ENCODE results near the gene MRGPRG.

Gene MRGPRG

GRCh38 chr11:3232956-3233355 is 14.3 kb upstream of the MRGPRG start:
- H3K9me3 ChIP-seq (ENCODE audit: insufficient read depth, low read length) = no peaks in the 10 kb centered on the region
- H2AFZ ChIP-seq (ENCODE audit: low read depth, low read length) = no peak overlapping the region
- no peaks in the 10 kb centered on the region for H4K20me1 ChIP-seq (ENCODE audit: insufficient read depth, low read length)
- H3K27ac ChIP-seq (ENCODE audit: low read length) = no peak overlapping the region
- H3K27me3 ChIP-seq (ENCODE audit: low read depth, low read length) = 0 out of 2 replicates have a peak, but pooled peaks cover 4% of the 10 kb centered on the region
- H3K4me3 ChIP-seq (ENCODE audit: low read length) = no peak overlapping the region
- H3K4me1 ChIP-seq (ENCODE audit: low read length) = no peaks in the 10 kb centered on the region
- no peaks in the 10 kb centered on the region for H3K79me2 ChIP-seq (ENCODE audit: low read length)
- H3K36me3 ChIP-seq (replicated peaks; ENCODE audit: low read depth, low read length) = no peaks in the 10 kb centered on the region
- H3K4me2 ChIP-seq (ENCODE audit: low read length) = no peak overlapping the region
- no peak overlapping the region for H3K9ac ChIP-seq (ENCODE audit: low read length)
- TF ChIP-seq, protein P1, sequence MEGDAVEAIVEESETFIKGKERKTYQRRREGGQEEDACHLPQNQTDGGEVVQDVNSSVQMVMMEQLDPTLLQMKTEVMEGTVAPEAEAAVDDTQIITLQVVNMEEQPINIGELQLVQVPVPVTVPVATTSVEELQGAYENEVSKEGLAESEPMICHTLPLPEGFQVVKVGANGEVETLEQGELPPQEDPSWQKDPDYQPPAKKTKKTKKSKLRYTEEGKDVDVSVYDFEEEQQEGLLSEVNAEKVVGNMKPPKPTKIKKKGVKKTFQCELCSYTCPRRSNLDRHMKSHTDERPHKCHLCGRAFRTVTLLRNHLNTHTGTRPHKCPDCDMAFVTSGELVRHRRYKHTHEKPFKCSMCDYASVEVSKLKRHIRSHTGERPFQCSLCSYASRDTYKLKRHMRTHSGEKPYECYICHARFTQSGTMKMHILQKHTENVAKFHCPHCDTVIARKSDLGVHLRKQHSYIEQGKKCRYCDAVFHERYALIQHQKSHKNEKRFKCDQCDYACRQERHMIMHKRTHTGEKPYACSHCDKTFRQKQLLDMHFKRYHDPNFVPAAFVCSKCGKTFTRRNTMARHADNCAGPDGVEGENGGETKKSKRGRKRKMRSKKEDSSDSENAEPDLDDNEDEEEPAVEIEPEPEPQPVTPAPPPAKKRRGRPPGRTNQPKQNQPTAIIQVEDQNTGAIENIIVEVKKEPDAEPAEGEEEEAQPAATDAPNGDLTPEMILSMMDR (IDR thresholded peaks at IDR 0.05; ENCODE audit: low read depth, low read length) = no peak
- no peak for TF ChIP-seq EZH2phosphoT487 (IDR thresholded peaks at IDR 0.05; ENCODE audit: low read depth)

DNA sequence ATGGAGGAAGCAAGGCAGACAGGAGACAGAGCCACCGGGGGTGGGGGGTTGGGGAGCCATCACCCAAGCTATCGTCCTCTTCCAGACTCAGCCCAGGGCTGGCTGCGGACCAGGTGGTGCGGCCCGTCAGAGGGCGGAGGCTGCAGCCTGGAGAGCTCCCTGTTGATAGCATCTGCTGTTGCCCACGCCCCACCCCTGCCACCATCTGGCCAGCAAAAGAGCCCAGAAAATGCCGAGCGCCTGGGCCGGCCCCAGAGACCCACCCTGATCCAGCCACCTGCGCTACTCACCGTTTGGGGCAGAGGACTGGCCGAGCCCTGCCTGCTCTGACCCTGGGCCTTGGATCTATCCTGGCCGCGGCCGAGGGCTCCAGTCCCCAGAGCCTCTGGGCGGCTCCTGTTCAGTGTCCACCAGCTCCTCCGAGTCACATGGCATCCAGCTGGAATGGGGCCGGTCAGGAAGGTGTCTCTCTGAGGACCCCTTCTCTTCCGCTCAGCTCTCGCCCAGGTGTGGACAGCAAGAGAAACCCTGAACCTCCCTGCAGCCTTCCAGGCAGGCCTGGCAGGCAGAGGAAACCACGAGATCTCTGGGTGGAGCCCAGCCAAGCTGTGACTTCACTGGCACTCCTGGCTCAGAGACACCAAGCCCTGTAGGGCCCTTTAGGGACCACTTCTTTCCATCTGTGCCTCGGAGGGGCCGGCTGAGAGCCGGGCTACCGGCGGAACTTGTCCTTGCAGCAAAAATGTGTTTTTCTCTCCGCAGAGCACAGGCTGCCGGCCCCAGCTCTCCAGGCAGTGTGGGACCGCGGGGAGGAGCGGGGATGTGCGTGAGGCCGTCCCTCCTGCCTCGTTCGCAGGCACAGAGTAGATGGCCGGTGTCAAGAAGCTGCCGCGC is 13.5 kb upstream of the MRGPRG start, which contains the start of gene MRGPRE:
TSS of gene MRGPRE (minus strand) at position 567 of the 894 bp plus-strand sequence. CDS start 3,618 bp downstream, outside the sequence.
- H3K27ac ChIP-seq (ENCODE audit: low read length) = no peak within 1 kb of the TSS
- H2AFZ ChIP-seq (ENCODE audit: low read depth, low read length) = no peak within 1 kb of the TSS
- H3K36me3 ChIP-seq (replicated peaks; ENCODE audit: low read depth, low read length) = no peaks in the 10 kb centered on the region
- H3K4me3 ChIP-seq (ENCODE audit: low read length) = no peak within 1 kb of the TSS
- H3K9ac ChIP-seq (ENCODE audit: low read length) = no peak within 1 kb of the TSS
- no peaks in the 10 kb centered on the region for H4K20me1 ChIP-seq (ENCODE audit: insufficient read depth, low read length)
- TF ChIP-seq, protein P1 (IDR thresholded peaks at IDR 0.05; ENCODE audit: low read depth, low read length) = no peak
- TF ChIP-seq EZH2phosphoT487 (IDR thresholded peaks at IDR 0.05; ENCODE audit: low read depth) = no peak
- H3K9me3 ChIP-seq (ENCODE audit: insufficient read depth, low read length) = no peaks in the 10 kb centered on the region
- H3K4me2 ChIP-seq (ENCODE audit: low read length) = no peak within 1 kb of the TSS
- 0 out of 2 replicates have a peak, but pooled peaks cover 4% of the 10 kb centered on the region for H3K27me3 ChIP-seq (ENCODE audit: low read depth, low read length)
- no peaks in the 10 kb centered on the region for H3K79me2 ChIP-seq (ENCODE audit: low read length)
- H3K4me1 ChIP-seq (ENCODE audit: low read length) = no peaks in the 10 kb centered on the region

GRCh38 chr11:3231550-3231850 is 12.9 kb upstream of the MRGPRG start:
- 0 out of 2 replicates have a peak, but pooled peaks cover 4% of the 10 kb centered on the region for H3K27me3 ChIP-seq (ENCODE audit: low read depth, low read length)
- no peaks in the 10 kb centered on the region for H3K9me3 ChIP-seq (ENCODE audit: insufficient read depth, low read length)
- H3K27ac ChIP-seq (ENCODE audit: low read length) = no peak overlapping the region
- TF ChIP-seq, protein P1 (IDR thresholded peaks at IDR 0.05; ENCODE audit: low read depth, low read length) = no peak
- no peak for TF ChIP-seq EZH2phosphoT487 (IDR thresholded peaks at IDR 0.05; ENCODE audit: low read depth)
- no peak overlapping the region for H2AFZ ChIP-seq (ENCODE audit: low read depth, low read length)
- no peaks in the 10 kb centered on the region for H3K4me1 ChIP-seq (ENCODE audit: low read length)
- H3K9ac ChIP-seq (ENCODE audit: low read length) = no peak overlapping the region
- no peak overlapping the region for H3K4me2 ChIP-seq (ENCODE audit: low read length)
- no peaks in the 10 kb centered on the region for H3K36me3 ChIP-seq (replicated peaks; ENCODE audit: low read depth, low read length)
- H3K4me3 ChIP-seq (ENCODE audit: low read length) = no peak overlapping the region
- H3K79me2 ChIP-seq (ENCODE audit: low read length) = no peaks in the 10 kb centered on the region
- H4K20me1 ChIP-seq (ENCODE audit: insufficient read depth, low read length) = no peaks in the 10 kb centered on the region

- Histone ChIP-seq H3K79me2 (ENCODE audit: low read length) (no peaks in the 10 kb centered on the region), H3K27me3 (ENCODE audit: low read depth, low read length) (0 out of 2 replicates have a peak, but pooled peaks cover 4% of the 10 kb centered on the region), H3K4me3 (ENCODE audit: low read length) (no peak overlapping the region), H3K27ac (ENCODE audit: low read length) (no peak overlapping the region), H3K4me2 (ENCODE audit: low read length) (no peak overlapping the region), H3K4me1 (ENCODE audit: low read length) (no peaks in the 10 kb centered on the region), H4K20me1 (ENCODE audit: insufficient read depth, low read length) (no peaks in the 10 kb centered on the region), H3K9me3 (ENCODE audit: insufficient read depth, low read length) (no peaks in the 10 kb centered on the region), H3K9ac (ENCODE audit: low read length) (no peak overlapping the region), H3K36me3 (replicated peaks; ENCODE audit: low read depth, low read length) (no peaks in the 10 kb centered on the region), H2AFZ (ENCODE audit: low read depth, low read length) (no peak overlapping the region)
- TF ChIP-seq, protein P1 (IDR thresholded peaks at IDR 0.05; ENCODE audit: low read depth, low read length) = no peak
- TF ChIP-seq EZH2phosphoT487 (IDR thresholded peaks at IDR 0.05; ENCODE audit: low read depth) = no peak
These were observed 12.3 kb upstream of the MRGPRG start for GRCh38 chr11:3230636-3231549.

Data from OCI-LY3 (cell line).